ENCODE data around the gene RAPGEF6. TPM values are rescaled to one million over a fixed set of nuclear protein-coding genes. Genes with fewer than 3 reads are reported as not detected.

RAPGEF6 gene
- total and polyA plus RNA-seq, 9 of the 15 experiments (the other 6 are each of a cell fraction or from before 2014, with no cell fraction given), result 2.7 to 23.4 (median 12.7) TPM

GRCh38 chr5:131528682-131529081 lies 106.3 kb downstream of the RAPGEF6 start (continued):
- TF ChIP-seq CHD7 (IDR thresholded peaks at IDR 0.05; ENCODE audit: low read depth, low read length) (no peak), CHD2 (IDR thresholded peaks at IDR 0.05; ENCODE audit: low read depth, low read length) (no peak), SMAD3 (CRISPR knock-in tag; conservative IDR thresholded peaks at IDR 0.05) (no peak), SMC3 (conservative IDR thresholded peaks at IDR 0.05; ENCODE audit: insufficient read depth, low read depth, low read length) (no peak), ZNF146 (CRISPR knock-in tag; IDR thresholded peaks at IDR 0.05; ENCODE audit: unreplicated experiment) (no peak), E4F1 (CRISPR knock-in tag; IDR thresholded peaks at IDR 0.05; ENCODE audit: borderline replicate concordance) (no peak), ZHX1 (conservative IDR thresholded peaks at IDR 0.05; ENCODE audit: low read length) (no peak), NBN (IDR thresholded peaks at IDR 0.05; ENCODE audit: low read depth) (no peak), ZNF165 (CRISPR knock-in tag; IDR thresholded peaks at IDR 0.05; ENCODE audit: borderline replicate concordance) (no peak), TCF7 (IDR thresholded peaks at IDR 0.05; ENCODE audit: borderline replicate concordance) (peak; percentile 95), POLR2AphosphoS5 (IDR thresholded peaks at IDR 0.05; ENCODE audit: control insufficient read depth, insufficient read depth, low read depth, low read length) (0 out of 2 replicates have a peak, but pooled peaks have one; percentile 33), GTF2F1 (IDR thresholded peaks at IDR 0.05; ENCODE audit: low read depth, low read length) (no peak), FOXJ2 (tag; IDR thresholded peaks at IDR 0.05) (no peak)

All from K562 (cell line).